Mucosa of descending colon (tissue), 3 donors: ENCODE data around the gene HSD17B8. TPM values are rescaled to one million over a fixed set of nuclear protein-coding genes. Genes with fewer than 3 reads are reported as not detected.

Experiments used
- ATAC-seq: fragments of 200-7000 bp; cut with Tn5 transposase; one replicate; pipeline ENCODE4 v1.9.1; 2020; ENCODE audit warnings: mild to moderate bottlenecking, moderate library complexity
- DNase-seq, 3 donors: peaks; one replicate each; pipeline ENCODE4 v3.0.0-alpha.2; 2020
- H3K36me3 ChIP-seq: fragments of 200-600 bp; one replicate; pipeline ENCODE4 v1.8.0; 2021; ENCODE audit warnings: low read depth, mild to moderate bottlenecking
- H3K4me1 ChIP-seq: fragments of 200-600 bp; one replicate; pipeline ENCODE4 v1.8.0; 2021; ENCODE audit warnings: low read depth, mild to moderate bottlenecking
- H3K4me3 ChIP-seq: fragments of 200-600 bp; one replicate; pipeline ENCODE4 v1.8.0; 2021; ENCODE audit warnings: mild to moderate bottlenecking
- H3K9me3 ChIP-seq: fragments of 200-600 bp; one replicate; pipeline ENCODE4 v1.8.0; 2021; ENCODE audit warnings: mild to moderate bottlenecking
- intact Hi-C, 2 donors: fragments of 100-400 bp; cut with DNase I in 1 of 2; cut with micrococcal nuclease in 1 of 2; formaldehyde crosslinking; loops; one replicate each; pipeline versions ENCODE4 v1.11.0 to v1.11.1; 2022; cut with DNase I, micrococcal nuclease
- microRNA-seq: library from miRNA; unstranded; fragments of <30 nt; microRNA quantifications from one replicate; pipeline ENCODE4, GENCODE V29; 2019
- total RNA-seq, 3 donors: library from RNA; stranded (reverse); fragmentation: NEBNext Ultra II Directional in 2 of 3; extraction: Animal tissue kit (Norgen Biotek cat#: 25700) in 2 of 3; gene quantifications; one replicate each; pipeline versions ENCODE4 v1.2.1 to v1.2.4, GENCODE V29; 2021 to 2023
- TF ChIP-seq, protein P1 (sequence below): fragments of 200-600 bp; IDR thresholded peaks from one replicate; pipeline ENCODE4 v1.8.0; 2022; ENCODE audit warnings: antibody characterized with exemption, mild to moderate bottlenecking
- donor health status: DM: no; HTN: no; CAD: no; lungs with moderate emphysema.
- donor health status: DM: no; HTN: no; CAD: no.
- donor health status: DM: no; HTN: yes; CAD: no.

Gene HSD17B8
- total RNA-seq, 3 donors from 2014 or later, result 12.3 to 23.2 (median 19.7) TPM

DNA sequence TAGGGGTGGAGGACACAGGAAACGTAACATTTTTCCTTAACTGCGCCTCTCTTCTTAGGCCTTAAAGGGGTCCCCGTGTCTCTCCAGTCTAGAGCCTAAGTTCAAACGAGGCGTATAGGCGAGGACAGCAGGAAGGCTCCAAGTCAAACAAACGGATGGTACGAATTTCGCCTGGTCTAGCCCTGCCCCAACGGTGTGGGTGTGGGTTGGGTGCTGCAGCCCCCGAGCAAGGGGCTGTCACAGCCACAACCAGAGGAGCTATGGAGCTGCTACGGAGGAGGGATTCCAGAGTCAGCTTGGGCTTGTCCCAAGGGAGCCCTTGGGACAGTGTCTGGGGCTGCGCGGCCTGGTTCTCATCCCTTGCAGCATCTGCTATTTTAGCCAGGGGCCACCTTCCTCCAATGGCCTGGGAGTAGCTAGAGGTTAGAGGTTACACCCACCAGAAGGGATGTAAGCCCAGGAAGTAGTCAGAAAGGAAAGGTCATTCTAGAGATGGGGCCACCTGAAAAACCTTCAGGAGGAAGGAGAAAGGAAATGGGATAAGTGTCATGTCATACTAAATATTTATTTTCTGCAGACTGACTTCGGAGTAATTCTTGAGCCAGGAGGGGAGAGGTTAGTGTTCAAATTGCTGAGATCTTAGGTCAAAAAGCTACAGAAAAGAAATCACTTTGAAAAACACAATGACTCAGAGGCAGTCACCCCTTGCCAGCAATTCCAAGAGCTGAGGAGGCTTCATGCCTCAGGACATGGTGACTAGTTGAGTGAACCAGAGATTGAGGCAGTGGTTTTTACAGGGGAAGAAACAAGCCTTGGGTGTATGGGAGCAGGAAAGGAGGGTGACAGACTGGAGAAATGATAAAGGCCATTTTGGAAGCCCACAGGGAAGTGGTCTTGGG lies 45.5 kb downstream of the HSD17B8 start:
- intact Hi-C loops, result loop anchor here (5.0 to 10.0 kb wide), 3 partner anchors 133 to 235 kb away; no protein-coding TSS in a partner anchor
- Histone ChIP-seq H3K4me3 (no peak overlapping the region), H3K36me3 (no peaks in the 10 kb centered on the region), H3K4me1 (peaks cover 15% of the 10 kb centered on the region), H3K9me3 (no peaks in the 10 kb centered on the region)
- ATAC-seq (peak; percentile 0), DNase-seq (peak; percentile 17 to 53 (median 37))
- TF ChIP-seq, protein P1, sequence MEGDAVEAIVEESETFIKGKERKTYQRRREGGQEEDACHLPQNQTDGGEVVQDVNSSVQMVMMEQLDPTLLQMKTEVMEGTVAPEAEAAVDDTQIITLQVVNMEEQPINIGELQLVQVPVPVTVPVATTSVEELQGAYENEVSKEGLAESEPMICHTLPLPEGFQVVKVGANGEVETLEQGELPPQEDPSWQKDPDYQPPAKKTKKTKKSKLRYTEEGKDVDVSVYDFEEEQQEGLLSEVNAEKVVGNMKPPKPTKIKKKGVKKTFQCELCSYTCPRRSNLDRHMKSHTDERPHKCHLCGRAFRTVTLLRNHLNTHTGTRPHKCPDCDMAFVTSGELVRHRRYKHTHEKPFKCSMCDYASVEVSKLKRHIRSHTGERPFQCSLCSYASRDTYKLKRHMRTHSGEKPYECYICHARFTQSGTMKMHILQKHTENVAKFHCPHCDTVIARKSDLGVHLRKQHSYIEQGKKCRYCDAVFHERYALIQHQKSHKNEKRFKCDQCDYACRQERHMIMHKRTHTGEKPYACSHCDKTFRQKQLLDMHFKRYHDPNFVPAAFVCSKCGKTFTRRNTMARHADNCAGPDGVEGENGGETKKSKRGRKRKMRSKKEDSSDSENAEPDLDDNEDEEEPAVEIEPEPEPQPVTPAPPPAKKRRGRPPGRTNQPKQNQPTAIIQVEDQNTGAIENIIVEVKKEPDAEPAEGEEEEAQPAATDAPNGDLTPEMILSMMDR, result no peak

DNA sequence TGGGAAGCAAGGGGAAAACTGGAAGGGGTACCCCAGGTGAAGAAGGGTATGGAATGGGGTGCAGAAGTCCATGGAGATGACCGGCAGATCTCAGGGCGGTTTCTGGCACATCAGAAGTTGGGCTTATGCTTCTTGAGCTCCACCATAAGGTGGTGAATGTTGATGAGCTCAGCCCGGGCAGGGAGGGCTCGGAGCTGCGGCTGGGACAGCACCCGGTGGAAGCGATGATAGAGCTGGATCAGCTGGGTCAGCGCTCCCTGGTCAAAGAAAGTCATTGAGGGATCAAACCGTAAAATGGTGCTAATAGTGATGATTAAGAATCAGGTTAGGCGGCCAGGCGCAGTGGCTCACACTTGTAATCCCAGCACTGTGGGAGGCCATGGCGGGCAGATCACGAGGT lies 46.3 kb downstream of the HSD17B8 start:
- intact Hi-C loops, result no loop called here
- ATAC-seq, result no peak
- H3K4me1 ChIP-seq, result peaks cover 15% of the 10 kb centered on the region
- TF ChIP-seq, protein P1, result no peak
- no peak overlapping the region for H3K4me3 ChIP-seq
- no peaks in the 10 kb centered on the region for H3K9me3 ChIP-seq
- no peaks in the 10 kb centered on the region for H3K36me3 ChIP-seq
- no peak for DNase-seq

DNA sequence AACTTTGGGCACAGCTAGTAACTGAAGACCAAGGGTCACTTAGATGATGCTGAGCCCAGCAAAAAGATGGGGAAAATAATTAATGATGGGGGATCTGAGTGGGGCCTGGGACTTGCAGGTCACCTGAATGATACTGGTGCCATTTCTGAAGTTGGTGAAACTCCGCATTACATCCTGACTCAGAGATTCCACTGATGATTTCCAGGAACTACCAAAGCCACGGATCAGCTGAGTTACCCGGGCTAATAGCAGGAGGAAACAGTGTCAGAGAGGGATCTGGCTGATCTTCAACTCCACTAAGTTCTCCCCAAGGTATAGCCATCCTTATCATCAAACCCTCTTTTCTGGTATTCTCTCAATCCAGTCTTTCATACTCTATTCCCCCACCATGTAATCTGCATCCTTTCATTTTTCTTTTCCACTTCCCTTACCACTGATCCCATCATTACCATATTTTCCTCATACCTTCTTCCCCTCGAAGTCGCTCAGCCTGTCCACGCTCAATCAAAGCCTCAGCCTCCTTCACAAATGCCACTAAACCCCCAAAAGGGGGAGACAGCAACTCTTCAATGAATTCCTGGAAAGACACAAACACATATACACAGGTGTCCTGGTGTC lies 47.0 kb downstream of the HSD17B8 start:
- TF ChIP-seq, protein P1, result no peak
- peaks cover 15% of the 10 kb centered on the region for H3K4me1 ChIP-seq
- H3K36me3 ChIP-seq, result no peaks in the 10 kb centered on the region
- H3K4me3 ChIP-seq, result no peak overlapping the region
- DNase-seq (no peak), ATAC-seq (no peak)
- no peaks in the 10 kb centered on the region for H3K9me3 ChIP-seq
- intact Hi-C loops, result no loop called here

DNA sequence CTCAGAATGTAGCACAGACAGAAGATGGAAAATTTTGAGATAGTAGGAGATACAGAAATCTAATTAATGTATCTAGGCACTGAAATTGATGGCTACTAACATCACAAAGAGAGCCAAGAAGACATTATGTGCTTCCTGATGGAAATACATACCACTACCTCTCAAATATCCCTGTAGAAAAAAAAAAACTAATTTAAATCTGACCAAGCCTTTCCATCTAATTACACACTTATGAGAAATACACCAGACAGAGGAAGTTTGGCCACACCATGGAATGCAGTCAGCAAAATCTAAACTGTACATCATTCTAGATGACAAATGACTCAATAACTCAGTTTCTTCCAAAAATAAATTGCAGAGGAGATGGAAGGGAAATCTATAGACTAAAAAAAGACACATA lies 48.3 kb downstream of the HSD17B8 start:
- TF ChIP-seq, protein P1, result no peak
- peaks cover 15% of the 10 kb centered on the region for H3K4me1 ChIP-seq
- H3K9me3 ChIP-seq, result no peaks in the 10 kb centered on the region
- H3K4me3 ChIP-seq, result no peak overlapping the region
- ATAC-seq, result no peak
- no peaks in the 10 kb centered on the region for H3K36me3 ChIP-seq
- DNase-seq, result no peak
- intact Hi-C loops, result no loop called here

DNA sequence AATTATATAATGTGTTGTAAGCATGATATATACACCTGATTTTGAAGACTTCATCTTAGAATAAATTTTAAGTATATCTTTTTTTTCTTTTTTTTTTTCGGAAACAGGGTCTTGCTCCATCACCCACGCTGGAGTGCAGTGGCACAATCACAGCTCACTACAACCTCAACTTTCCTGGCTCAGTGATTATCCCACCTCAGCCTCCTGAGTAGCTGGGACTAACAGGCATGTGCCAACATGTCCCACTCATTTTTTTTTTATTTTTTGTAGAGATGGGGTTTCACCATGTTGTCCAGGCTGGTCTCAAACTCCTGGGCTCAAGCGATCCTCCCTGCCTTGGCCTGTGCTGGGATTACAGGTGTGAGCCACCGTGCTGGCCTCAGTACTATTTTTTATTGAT lies 50.1 kb downstream of the HSD17B8 start:
- no peak overlapping the region for H3K4me3 ChIP-seq
- intact Hi-C loops, result no loop called here
- H3K4me1 ChIP-seq, result peaks cover 7% of the 10 kb centered on the region
- no peak for DNase-seq
- H3K9me3 ChIP-seq, result no peaks in the 10 kb centered on the region
- no peaks in the 10 kb centered on the region for H3K36me3 ChIP-seq
- TF ChIP-seq, protein P1, result no peak
- ATAC-seq, result no peak

Small RNAs within 50 kb of the gene (microRNA-seq; reads per million reads assigned to microRNA genes)
- gene MIR219A1, result 7.7 reads per million, percentile 30 among the genes with 10 or more reads in this experiment

Other genes starting within 250 kb of the HSD17B8 start
- gene BRD2, start 236.1 kb upstream of the HSD17B8 start, total RNA-seq, result 100 to 1,000 TPM; 133 to 195 (median 168) TPM
- 1 to 10 TPM; 1.8 to 4.0 (median 3.2) TPM for gene HLA-DOA, start 195.1 kb upstream of the HSD17B8 start, total RNA-seq
- gene HLA-DPA1, start 131.0 kb upstream of the HSD17B8 start, total RNA-seq, result 10 to 100 TPM; 46.6 to 62.0 (median 49.9) TPM
- 10 to 100 TPM; 31.2 to 55.0 (median 51.2) TPM for gene HLA-DPB1, start 128.7 kb upstream of the HSD17B8 start, total RNA-seq
- 1 to 10 TPM in 1 of 3 donors, under 1 TPM in 2; 0.27 to 1.1 (median 0.52) TPM for gene COL11A2, start 12.2 kb upstream of the HSD17B8 start, total RNA-seq
- gene RXRB, start 4.0 kb upstream of the HSD17B8 start, total RNA-seq, result 10 to 100 TPM; 45.4 to 51.1 (median 51.1) TPM
- 100 to 1,000 TPM in 2 of 3 donors, 10 to 100 TPM in 1; 96.9 to 159 (median 106) TPM for gene SLC39A7, start 3.8 kb upstream of the HSD17B8 start, total RNA-seq
- gene RING1, start 3.8 kb downstream of the HSD17B8 start, total RNA-seq, result 10 to 100 TPM; 28.4 to 45.1 (median 30.3) TPM
- 10 to 100 TPM; 58.2 to 82.6 (median 72.7) TPM for gene VPS52, start 67.2 kb downstream of the HSD17B8 start, total RNA-seq
- 1,000 to 10,000 TPM; 1,579 to 1,936 (median 1,680) TPM for gene RPS18, start 67.4 kb downstream of the HSD17B8 start, total RNA-seq
- gene B3GALT4, start 72.5 kb downstream of the HSD17B8 start, total RNA-seq, result 10 to 100 TPM; 21.6 to 41.7 (median 24.2) TPM
- gene WDR46, start 84.6 kb downstream of the HSD17B8 start, total RNA-seq, result 10 to 100 TPM; 25.5 to 37.9 (median 30.9) TPM
- 10 to 100 TPM; 37.9 to 50.1 (median 40.2) TPM for gene PFDN6, start 84.9 kb downstream of the HSD17B8 start, total RNA-seq
- 10 to 100 TPM; 26.4 to 64.6 (median 38.9) TPM for gene RGL2, start 94.3 kb downstream of the HSD17B8 start, total RNA-seq
- gene TAPBP, start 109.4 kb downstream of the HSD17B8 start, total RNA-seq, result 100 to 1,000 TPM; 179 to 321 (median 258) TPM
- gene ZBTB22, start 113.1 kb downstream of the HSD17B8 start, total RNA-seq, result 10 to 100 TPM; 18.5 to 23.7 (median 20.1) TPM
- gene DAXX, start 118.3 kb downstream of the HSD17B8 start, total RNA-seq, result 10 to 100 TPM; 34.7 to 46.1 (median 39.7) TPM
- 10 to 100 TPM in 1 of 3 donors, 1 to 10 TPM in 2; 3.5 to 21.1 (median 6.3) TPM for gene KIFC1, start 187.2 kb downstream of the HSD17B8 start, total RNA-seq
- 10 to 100 TPM; 29.9 to 96.5 (median 38.1) TPM for gene PHF1, start 206.4 kb downstream of the HSD17B8 start, total RNA-seq
- gene CUTA, start 213.5 kb downstream of the HSD17B8 start, total RNA-seq, result 100 to 1,000 TPM; 146 to 163 (median 151) TPM
- gene SYNGAP1, start 215.4 kb downstream of the HSD17B8 start, total RNA-seq, result 10 to 100 TPM in 1 of 3 donors, 1 to 10 TPM in 2; 8.1 to 39.8 (median 8.8) TPM
- 1 to 10 TPM; 4.3 to 5.8 (median 4.5) TPM for gene ZBTB9, start 249.9 kb downstream of the HSD17B8 start, total RNA-seq